HEK293 (cell line): ENCODE measurements around the gene DCUN1D2.

Source experiments
- AEBP2 ChIP-seq: fragments of 450-650 bp; formaldehyde crosslinking; IDR thresholded peaks from 2 replicates; pipeline ENCODE4 v1.5.1; 2016; ENCODE audit warnings: missing biosample characterization, missing genetic modification characterization, borderline replicate concordance
- BCL11A ChIP-seq: fragments of 450-650 bp; formaldehyde crosslinking; IDR thresholded peaks from 2 replicates; pipeline ENCODE4 v1.5.1; 2016; ENCODE audit warnings: low read depth, missing biosample characterization, missing genetic modification characterization
- KLF10 ChIP-seq: fragments of 450-650 bp; IDR thresholded peaks from 2 replicates; pipeline ENCODE4 v1.5.1; 2018; ENCODE audit warnings: missing biosample characterization, mild to moderate bottlenecking, missing genetic modification characterization
- PATZ1 ChIP-seq: fragments of 450-650 bp; formaldehyde crosslinking; IDR thresholded peaks from 2 replicates; pipeline ENCODE4 v1.5.1; 2016; ENCODE audit warnings: missing biosample characterization, missing genetic modification characterization
- RBAK ChIP-seq: fragments of 450-650 bp; formaldehyde crosslinking; IDR thresholded peaks from 2 replicates; pipeline ENCODE4 v1.5.1; 2016; ENCODE audit warnings: missing biosample characterization, missing genetic modification characterization
- TCF7L2 ChIP-seq: IDR thresholded peaks from 2 replicates; pipeline ENCODE4 v1.6.1; 2011; ENCODE audit warnings: low read depth, mild to moderate bottlenecking, inconsistent platforms, low read length, moderate library complexity, borderline replicate concordance
- YY1 ChIP-seq: fragments of 450-650 bp; formaldehyde crosslinking; IDR thresholded peaks from 2 replicates; pipeline ENCODE4 v1.5.1; 2018; ENCODE audit warnings: missing biosample characterization, missing genetic modification characterization
- ZBTB21 ChIP-seq: fragments of 450-650 bp; formaldehyde crosslinking; IDR thresholded peaks from 2 replicates; pipeline ENCODE4 v1.5.1; 2017; ENCODE audit warnings: missing biosample characterization, missing genetic modification characterization
- ZBTB49 ChIP-seq: fragments of 450-650 bp; formaldehyde crosslinking; IDR thresholded peaks from 2 replicates; pipeline ENCODE4 v1.5.1; 2016; ENCODE audit warnings: missing biosample characterization, missing genetic modification characterization, low read depth
- ZFP3 ChIP-seq: fragments of 450-650 bp; formaldehyde crosslinking; IDR thresholded peaks from 2 replicates; pipeline ENCODE4 v1.5.1; 2016; ENCODE audit warnings: low read depth, missing biosample characterization, missing genetic modification characterization
- ZNF121 ChIP-seq: fragments of 450-650 bp; formaldehyde crosslinking; IDR thresholded peaks from 2 replicates; pipeline ENCODE4 v1.5.1; 2016; ENCODE audit warnings: missing biosample characterization, missing genetic modification characterization
- ZNF155 ChIP-seq: fragments of 450-650 bp; formaldehyde crosslinking; IDR thresholded peaks from 2 replicates; pipeline ENCODE4 v1.5.1; 2016; ENCODE audit warnings: missing biosample characterization, missing genetic modification characterization
- ZNF324 ChIP-seq: fragments of 450-650 bp; formaldehyde crosslinking; IDR thresholded peaks from 2 replicates; pipeline ENCODE4 v1.5.1; 2016; ENCODE audit warnings: missing biosample characterization, missing genetic modification characterization
- ZNF37A ChIP-seq: fragments of 450-650 bp; IDR thresholded peaks from 2 replicates; pipeline ENCODE4 v1.5.1; 2018; ENCODE audit warnings: missing biosample characterization, missing genetic modification characterization
- ZNF391 ChIP-seq: fragments of 450-650 bp; formaldehyde crosslinking; IDR thresholded peaks from 2 replicates; pipeline ENCODE4 v1.5.1; 2016; ENCODE audit warnings: low read depth, missing biosample characterization, missing genetic modification characterization, borderline replicate concordance
- ZNF473 ChIP-seq: fragments of 450-650 bp; formaldehyde crosslinking; IDR thresholded peaks from 2 replicates; pipeline ENCODE4 v1.5.1; 2017; ENCODE audit warnings: missing biosample characterization, missing genetic modification characterization
- ZNF529 ChIP-seq: fragments of 450-650 bp; formaldehyde crosslinking; IDR thresholded peaks from 2 replicates; pipeline ENCODE4 v1.5.1; 2017; ENCODE audit warnings: missing genetic modification characterization, missing biosample characterization; ENCODE audit not compliant: insufficient replicate concordance
- ZNF555 ChIP-seq: fragments of 450-650 bp; formaldehyde crosslinking; conservative IDR thresholded peaks from 2 replicates; pipeline ENCODE4 v1.5.1; 2017; ENCODE audit warnings: missing biosample characterization, mild to moderate bottlenecking, missing genetic modification characterization, inconsistent platforms
- ZNF596 ChIP-seq: fragments of 450-650 bp; IDR thresholded peaks from 2 replicates; pipeline ENCODE4 v1.5.0; 2018; ENCODE audit warnings: missing biosample characterization, mild to moderate bottlenecking, missing genetic modification characterization, moderate library complexity
- ZNF626 ChIP-seq: fragments of 450-650 bp; sonication (Bioruptor Pico); formaldehyde crosslinking; IDR thresholded peaks from 2 replicates; pipeline ENCODE4 v1.5.1; 2018; ENCODE audit warnings: missing biosample characterization, missing genetic modification characterization, inconsistent platforms
- ZNF629 ChIP-seq: fragments of 450-650 bp; formaldehyde crosslinking; IDR thresholded peaks from 2 replicates; pipeline ENCODE4 v1.5.1; 2017; ENCODE audit warnings: missing biosample characterization, missing genetic modification characterization
- ZNF785 ChIP-seq: fragments of 450-650 bp; formaldehyde crosslinking; IDR thresholded peaks from 2 replicates; pipeline ENCODE4 v1.5.1; 2016; ENCODE audit warnings: missing biosample characterization, missing genetic modification characterization
- ZSCAN23 ChIP-seq: fragments of 450-650 bp; formaldehyde crosslinking; IDR thresholded peaks from 2 replicates; pipeline ENCODE4 v1.5.1; 2016; ENCODE audit warnings: missing biosample characterization, missing genetic modification characterization
- TF ChIP-seq, protein P1 (sequence below): fragments of 450-650 bp; formaldehyde crosslinking; IDR thresholded peaks from 2 replicates; pipeline ENCODE4 v1.5.1; 2016; ENCODE audit warnings: missing biosample characterization, missing genetic modification characterization
- TF ChIP-seq, protein P2 (sequence below): sonication (generic); formaldehyde crosslinking; IDR thresholded peaks from 2 replicates; pipeline ENCODE4 v1.8.1; 2022; ENCODE audit warnings: mild to moderate bottlenecking, moderate library complexity, missing genetic modification reagents
- TF ChIP-seq, protein P3 (sequence below): fragments of 450-650 bp; formaldehyde crosslinking; IDR thresholded peaks from 2 replicates; pipeline ENCODE4 v1.5.1; 2016; ENCODE audit warnings: missing biosample characterization, missing genetic modification characterization

The DCUN1D2 gene

GRCh38 chr13:113493315-113493951, 2.9 kb upstream of the DCUN1D2 start (continued):
- TF ChIP-seq ZNF473 = no peak
- TF ChIP-seq ZBTB49 = no peak
- TF ChIP-seq ZNF391 (tag by site-specific recombination) = peak; percentile 98
- TF ChIP-seq ZBTB21 = peak; percentile 75
- no peak for TF ChIP-seq TCF7L2
- TF ChIP-seq ZNF629 (tag by site-specific recombination) = peak; percentile 97
- 0 out of 2 replicates have a peak, but pooled peaks have one; percentile 4 for TF ChIP-seq AEBP2 (tag by site-specific recombination)
- TF ChIP-seq ZNF121 (tag by site-specific recombination) = no peak; the same call in 1 of the 2 replicates
- no peak for TF ChIP-seq YY1
- TF ChIP-seq ZNF626 (tag by site-specific recombination) = no peak
- no peak for TF ChIP-seq ZNF785
- no peak for TF ChIP-seq ZNF555 (tag by site-specific recombination)
- no peak for TF ChIP-seq ZNF37A (tag by site-specific recombination)
- TF ChIP-seq ZNF596 (tag by site-specific recombination) = no peak
- TF ChIP-seq, protein P1, sequence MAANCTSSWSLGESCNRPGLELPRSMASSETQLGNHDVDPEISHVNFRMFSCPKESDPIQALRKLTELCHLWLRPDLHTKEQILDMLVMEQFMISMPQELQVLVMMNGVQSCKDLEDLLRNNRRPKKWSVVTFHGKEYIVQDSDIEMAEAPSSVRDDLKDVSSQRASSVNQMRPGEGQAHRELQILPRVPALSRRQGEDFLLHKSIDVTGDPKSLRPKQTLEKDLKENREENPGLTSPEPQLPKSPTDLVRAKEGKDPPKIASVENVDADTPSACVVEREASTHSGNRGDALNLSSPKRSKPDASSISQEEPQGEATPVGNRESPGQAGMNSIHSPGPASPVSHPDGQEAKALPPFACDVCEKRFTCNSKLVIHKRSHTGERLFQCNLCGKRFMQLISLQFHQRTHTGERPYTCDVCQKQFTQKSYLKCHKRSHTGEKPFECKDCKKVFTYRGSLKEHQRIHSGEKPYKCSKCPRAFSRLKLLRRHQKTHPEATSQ = no peak
- TF ChIP-seq, protein P2, sequence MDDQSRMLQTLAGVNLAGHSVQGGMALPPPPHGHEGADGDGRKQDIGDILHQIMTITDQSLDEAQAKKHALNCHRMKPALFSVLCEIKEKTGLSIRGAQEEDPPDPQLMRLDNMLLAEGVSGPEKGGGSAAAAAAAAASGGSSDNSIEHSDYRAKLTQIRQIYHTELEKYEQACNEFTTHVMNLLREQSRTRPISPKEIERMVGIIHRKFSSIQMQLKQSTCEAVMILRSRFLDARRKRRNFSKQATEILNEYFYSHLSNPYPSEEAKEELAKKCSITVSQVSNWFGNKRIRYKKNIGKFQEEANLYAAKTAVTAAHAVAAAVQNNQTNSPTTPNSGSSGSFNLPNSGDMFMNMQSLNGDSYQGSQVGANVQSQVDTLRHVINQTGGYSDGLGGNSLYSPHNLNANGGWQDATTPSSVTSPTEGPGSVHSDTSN (CRISPR knock-in tag) = no peak
- TF ChIP-seq ZNF155 (tag by site-specific recombination) = no peak
- TF ChIP-seq ZNF324 (tag by site-specific recombination) = peak; percentile 98
- TF ChIP-seq PATZ1 (tag by site-specific recombination) = 0 out of 2 replicates have a peak, but pooled peaks have one; percentile 54
- peak; percentile 92; the same call in 1 of the 2 replicates for TF ChIP-seq BCL11A (tag by site-specific recombination)
- no peak for TF ChIP-seq ZFP3 (tag by site-specific recombination)
- TF ChIP-seq, protein P3, sequence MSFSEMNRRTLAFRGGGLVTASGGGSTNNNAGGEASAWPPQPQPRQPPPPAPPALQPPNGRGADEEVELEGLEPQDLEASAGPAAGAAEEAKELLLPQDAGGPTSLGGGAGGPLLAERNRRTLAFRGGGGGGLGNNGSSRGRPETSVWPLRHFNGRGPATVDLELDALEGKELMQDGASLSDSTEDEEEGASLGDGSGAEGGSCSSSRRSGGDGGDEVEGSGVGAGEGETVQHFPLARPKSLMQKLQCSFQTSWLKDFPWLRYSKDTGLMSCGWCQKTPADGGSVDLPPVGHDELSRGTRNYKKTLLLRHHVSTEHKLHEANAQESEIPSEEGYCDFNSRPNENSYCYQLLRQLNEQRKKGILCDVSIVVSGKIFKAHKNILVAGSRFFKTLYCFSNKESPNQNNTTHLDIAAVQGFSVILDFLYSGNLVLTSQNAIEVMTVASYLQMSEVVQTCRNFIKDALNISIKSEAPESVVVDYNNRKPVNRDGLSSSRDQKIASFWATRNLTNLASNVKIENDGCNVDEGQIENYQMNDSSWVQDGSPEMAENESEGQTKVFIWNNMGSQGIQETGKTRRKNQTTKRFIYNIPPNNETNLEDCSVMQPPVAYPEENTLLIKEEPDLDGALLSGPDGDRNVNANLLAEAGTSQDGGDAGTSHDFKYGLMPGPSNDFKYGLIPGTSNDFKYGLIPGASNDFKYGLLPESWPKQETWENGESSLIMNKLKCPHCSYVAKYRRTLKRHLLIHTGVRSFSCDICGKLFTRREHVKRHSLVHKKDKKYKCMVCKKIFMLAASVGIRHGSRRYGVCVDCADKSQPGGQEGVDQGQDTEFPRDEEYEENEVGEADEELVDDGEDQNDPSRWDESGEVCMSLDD (tag by site-specific recombination) = no peak
- TF ChIP-seq RBAK (tag by site-specific recombination) = no peak
- TF ChIP-seq ZNF529 = no peak
- TF ChIP-seq ZSCAN23 (tag by site-specific recombination) = peak; percentile 67
- TF ChIP-seq KLF10 (tag by site-specific recombination) = peak; percentile 95
- TF ChIP-seq, all 188 proteins: peak for 72
